GM06990 (cell line): ENCODE measurements around the gene JRKL.

Source experiments
- DNase-seq: peaks from one replicate; pipeline ENCODE4 v3.0.0-alpha.2; 2011; ENCODE audit not compliant: insufficient read length; ENCODE audit errors: extremely low read depth
- H3K27me3 ChIP-seq: replicated peaks from 2 replicates; pipeline ENCODE4 v1.6.0; 2011; ENCODE audit warnings: low read length; ENCODE audit not compliant: control insufficient read depth, insufficient read depth
- H3K36me3 ChIP-seq: 2 replicates; pipeline ENCODE4 v1.5.1; 2011; ENCODE audit warnings: low read length; ENCODE audit not compliant: control insufficient read depth, insufficient read depth
- H3K4me3 ChIP-seq: replicated peaks from 2 replicates; pipeline ENCODE4 v1.5.1; 2011; ENCODE audit warnings: low read depth, mild to moderate bottlenecking, control low read depth, low read length
- CTCF ChIP-seq: IDR thresholded peaks from 2 replicates; pipeline ENCODE4 v1.5.1; 2011; ENCODE audit warnings: low read length, control low read depth, mild to moderate bottlenecking, inconsistent platforms; ENCODE audit not compliant: insufficient read depth, poor library complexity, severe bottlenecking

JRKL gene

GRCh38 chr11:96390488-96390792 is 627 bp downstream of the JRKL start:
- no peaks in the 10 kb centered on the region for H3K27me3 ChIP-seq
- peak overlapping the region; percentile 73 for H3K4me3 ChIP-seq
- DNase-seq = no peak
- TF ChIP-seq CTCF = no peak
- no peaks in the 10 kb centered on the region for H3K36me3 ChIP-seq

GRCh38 chr11:96391698-96392307 is 2.0 kb downstream of the JRKL start:
- Histone ChIP-seq H3K27me3 (no peaks in the 10 kb centered on the region), H3K4me3 (no peak overlapping the region), H3K36me3 (no peaks in the 10 kb centered on the region)
- no peak for TF ChIP-seq CTCF
- DNase-seq = no peak

- peak; percentile 58 for TF ChIP-seq CTCF
- DNase-seq = peak; percentile 21
- H3K36me3 ChIP-seq = no peaks in the 10 kb centered on the region
- H3K4me3 ChIP-seq = no peak overlapping the region
- no peaks in the 10 kb centered on the region for H3K27me3 ChIP-seq
These were observed 4.0 kb downstream of the JRKL start for GRCh38 chr11:96393753-96394348.

- no peak for TF ChIP-seq CTCF
- Histone ChIP-seq H3K4me3 (no peak overlapping the region), H3K27me3 (no peaks in the 10 kb centered on the region), H3K36me3 (no peaks in the 10 kb centered on the region)
- no peak for DNase-seq
These were observed 5.0 kb downstream of the JRKL start for GRCh38 chr11:96394773-96395172.

GRCh38 chr11:96396637-96397036 is 6.8 kb downstream of the JRKL start:
- no peaks in the 10 kb centered on the region for H3K36me3 ChIP-seq
- no peaks in the 10 kb centered on the region for H3K27me3 ChIP-seq
- no peak for DNase-seq
- no peak for TF ChIP-seq CTCF
- no peak overlapping the region for H3K4me3 ChIP-seq

- Histone ChIP-seq H3K36me3 (no peaks in the 10 kb centered on the region), H3K27me3 (no peaks in the 10 kb centered on the region), H3K4me3 (no peak overlapping the region)
- TF ChIP-seq CTCF = no peak
- DNase-seq = no peak
These were observed 8.1 kb downstream of the JRKL start for GRCh38 chr11:96397863-96398262.
